ENCODE data around the gene TNRC6B.

The TNRC6B gene

DNA sequence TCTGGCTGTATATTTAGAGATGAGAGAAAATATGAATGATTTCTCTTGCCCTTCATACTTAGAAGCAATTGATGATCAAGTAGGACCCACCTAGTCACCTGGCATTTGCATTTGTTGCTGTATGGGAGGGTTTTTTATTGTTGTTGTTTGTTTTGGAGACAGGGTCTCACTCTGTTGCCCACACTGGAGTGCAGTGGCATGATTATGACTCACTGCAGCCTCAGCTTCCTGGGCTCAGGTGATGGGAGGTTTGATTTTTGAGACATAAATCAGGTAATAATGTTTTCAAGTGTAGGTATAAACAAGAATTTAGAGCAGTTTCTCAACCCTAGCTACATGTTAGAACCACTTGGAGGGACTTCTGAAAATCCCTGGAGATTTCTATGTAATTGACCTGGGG is 63.0 kb downstream of the TNRC6B start:
- peak; percentile 46 for DNase-seq

DNA sequence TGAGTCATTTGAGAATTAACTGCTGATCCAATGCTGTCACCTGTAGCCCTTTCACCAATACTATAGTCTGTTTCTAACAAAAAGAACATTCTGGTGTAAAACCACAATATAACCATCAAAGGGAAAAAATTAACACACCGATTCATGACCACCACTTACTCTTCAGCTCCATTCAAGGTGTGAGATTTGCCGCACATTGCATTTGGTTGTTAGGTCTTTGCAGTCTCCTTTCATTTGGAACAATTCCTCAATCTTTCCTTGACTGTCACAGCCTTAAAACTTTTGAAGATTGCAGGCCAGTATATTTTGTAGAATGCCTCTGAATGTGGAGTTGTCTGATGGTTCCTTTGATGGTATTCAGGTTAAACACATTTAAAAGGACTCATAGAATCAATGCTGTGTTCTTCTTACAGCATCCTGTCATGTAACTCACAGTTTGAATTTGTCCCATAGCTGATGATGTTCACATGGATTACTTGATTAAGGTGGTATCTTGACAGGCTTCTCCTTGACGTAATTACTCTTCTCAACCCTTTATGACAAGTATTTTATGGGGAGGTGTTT is 63.6 kb downstream of the TNRC6B start:
- DNase-seq = peak; percentile 19

DNA sequence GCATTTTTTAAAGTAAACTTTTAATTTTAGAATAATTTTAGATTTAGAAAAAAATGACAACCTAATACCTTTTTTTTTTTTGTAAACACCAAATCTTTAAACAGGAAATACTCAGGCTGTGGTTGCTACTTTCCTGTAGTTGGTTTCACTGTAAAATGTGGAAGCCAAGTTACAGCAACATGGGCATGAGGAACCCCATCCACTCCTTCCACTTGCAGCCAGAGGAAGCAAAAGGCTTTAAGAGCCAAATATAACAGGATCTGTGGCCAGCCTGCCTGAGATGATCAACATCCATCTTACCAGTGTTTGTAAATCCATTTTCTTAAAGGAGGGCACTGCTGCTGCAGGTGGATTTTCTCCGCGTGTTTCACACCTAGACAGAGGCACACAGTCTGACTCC is 66.2 kb downstream of the TNRC6B start:
- peak; percentile 36 for DNase-seq

DNA sequence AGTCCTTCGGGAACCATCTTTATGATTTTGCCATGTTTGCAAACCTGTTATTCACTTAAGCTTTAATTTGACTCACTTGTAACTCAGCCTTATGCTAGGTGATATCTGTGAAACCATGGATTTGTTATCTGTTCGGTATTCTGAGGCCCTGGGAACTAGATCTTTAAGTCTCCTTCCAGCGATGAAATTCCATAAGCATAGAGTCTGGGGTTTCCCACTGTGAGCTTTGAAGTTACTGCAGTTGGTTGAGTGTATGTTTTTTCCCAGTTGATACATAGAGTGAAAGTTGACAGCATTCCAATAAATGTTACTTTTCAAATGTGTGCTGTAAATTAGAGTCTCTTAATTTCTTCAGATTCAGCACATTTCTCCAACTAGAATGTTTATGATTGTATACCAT is 66.9 kb downstream of the TNRC6B start:
- DNase-seq = no peak

DNA sequence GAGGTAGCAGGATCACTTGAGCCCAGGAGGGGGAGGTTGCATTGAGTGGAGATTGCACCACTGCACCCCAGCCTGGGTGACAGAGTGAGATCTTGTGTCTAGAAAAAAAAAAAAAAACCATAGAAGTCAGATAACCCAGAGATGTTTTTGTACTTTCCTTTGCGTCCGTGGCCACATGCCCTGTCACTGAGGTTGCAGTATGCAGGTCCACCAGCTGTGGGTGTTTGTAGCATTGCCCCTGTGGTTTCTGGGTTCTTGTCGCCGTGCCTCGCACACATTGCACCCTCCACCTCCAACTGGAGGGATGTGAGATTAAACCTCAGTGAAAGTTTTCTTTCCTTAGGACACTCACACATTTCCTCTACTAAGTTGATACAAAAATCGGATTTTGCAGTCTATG is 70.3 kb downstream of the TNRC6B start:
- DNase-seq = peak; percentile 71

DNA sequence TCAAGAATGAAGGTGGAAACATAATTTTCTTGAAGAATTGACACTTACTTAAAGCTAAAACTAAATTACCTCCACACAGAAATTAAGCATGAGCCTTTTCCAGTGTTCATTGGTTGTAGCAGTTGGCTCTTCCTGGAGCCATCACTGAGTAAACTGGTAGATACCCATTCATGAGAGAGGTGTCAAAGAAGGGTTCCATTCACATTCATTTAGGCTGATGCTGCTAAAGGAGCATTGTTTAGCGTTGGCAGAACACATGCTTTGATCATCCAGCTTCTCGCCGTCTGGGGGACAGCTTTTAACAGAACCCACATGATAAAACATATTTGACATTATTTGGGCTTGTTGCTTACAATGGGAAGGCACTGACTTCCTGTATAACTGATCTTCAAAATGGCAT is 71.6 kb downstream of the TNRC6B start:
- DNase-seq = no peak

DNA sequence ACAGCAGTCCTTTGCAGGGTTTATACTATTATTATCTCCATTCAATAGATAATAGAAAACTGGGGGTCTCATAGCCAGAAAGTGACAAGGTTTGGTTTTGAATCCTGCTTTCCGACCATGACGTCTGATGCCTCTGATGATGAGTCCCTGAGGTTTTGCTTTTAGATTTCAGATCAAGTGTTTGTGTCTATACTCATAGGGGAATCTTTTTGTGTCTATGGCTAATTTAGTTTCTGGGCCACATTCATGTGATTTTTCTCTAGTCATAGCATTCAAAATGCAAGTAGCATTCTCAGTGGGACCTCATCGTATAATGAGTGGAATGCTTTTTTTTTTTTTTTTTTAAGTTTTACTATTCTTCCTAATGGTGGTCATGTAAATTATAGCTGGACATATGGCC is 72.9 kb downstream of the TNRC6B start:
- DNase-seq = no peak

DNA sequence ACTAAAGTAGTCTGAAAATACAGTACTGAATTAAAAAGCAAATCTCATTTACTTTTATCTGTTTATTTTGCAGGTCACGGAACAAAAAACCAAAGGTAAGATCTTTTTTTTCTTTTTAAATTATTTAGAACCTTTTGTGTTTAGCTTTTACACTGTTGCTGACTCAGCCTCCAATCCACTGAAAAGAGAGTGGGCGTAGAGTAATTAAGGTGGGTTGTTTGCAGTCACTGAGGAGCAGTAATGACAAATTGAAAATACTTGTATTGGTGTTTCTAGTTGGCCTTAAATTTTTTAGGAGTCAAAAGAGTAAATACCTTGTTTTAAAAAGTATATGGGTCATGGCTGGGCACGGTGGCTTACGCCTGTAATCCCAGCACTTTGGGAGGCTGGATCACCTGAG is 73.4 kb downstream of the TNRC6B start:
- DNase-seq = no peak

DNA sequence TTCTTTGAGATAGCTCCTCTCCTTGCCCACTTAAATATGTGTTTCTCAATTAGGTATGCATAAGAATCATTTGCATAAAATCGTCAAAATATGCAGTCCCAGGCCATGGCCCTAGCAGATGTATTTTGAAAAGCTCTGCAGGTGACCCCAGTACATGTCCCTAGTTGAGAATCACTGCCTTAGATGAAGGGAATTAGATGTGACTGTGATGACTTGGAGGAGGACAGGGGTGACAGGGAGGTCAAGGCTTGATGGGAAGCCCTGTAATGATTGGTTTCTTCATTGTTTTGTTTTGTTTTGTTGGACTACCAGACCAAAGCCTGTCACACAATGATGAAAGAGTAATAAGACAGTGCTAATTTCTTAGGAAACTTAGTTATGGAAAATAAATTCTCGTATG is 74.4 kb downstream of the TNRC6B start:
- no peak for DNase-seq

DNA sequence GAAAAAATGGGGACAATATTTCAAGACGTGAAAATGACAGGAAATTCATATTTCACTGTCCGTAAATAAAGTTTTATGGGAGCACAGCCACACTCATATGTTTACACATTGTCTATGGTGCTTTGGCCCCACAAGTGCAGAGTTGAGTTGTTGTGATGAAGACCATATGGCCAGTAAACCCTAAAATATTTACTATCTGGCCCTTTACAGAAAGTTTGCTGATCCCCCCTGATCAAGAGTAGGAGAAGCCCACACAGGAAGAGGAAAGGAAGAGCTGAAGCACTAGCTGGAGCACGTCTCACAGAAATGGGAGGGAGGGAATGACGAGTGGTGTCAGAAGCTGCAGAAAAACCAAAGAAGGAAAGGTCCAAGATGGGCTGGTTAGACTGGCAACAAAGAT is 78.8 kb downstream of the TNRC6B start:
- DNase-seq = no peak

DNA sequence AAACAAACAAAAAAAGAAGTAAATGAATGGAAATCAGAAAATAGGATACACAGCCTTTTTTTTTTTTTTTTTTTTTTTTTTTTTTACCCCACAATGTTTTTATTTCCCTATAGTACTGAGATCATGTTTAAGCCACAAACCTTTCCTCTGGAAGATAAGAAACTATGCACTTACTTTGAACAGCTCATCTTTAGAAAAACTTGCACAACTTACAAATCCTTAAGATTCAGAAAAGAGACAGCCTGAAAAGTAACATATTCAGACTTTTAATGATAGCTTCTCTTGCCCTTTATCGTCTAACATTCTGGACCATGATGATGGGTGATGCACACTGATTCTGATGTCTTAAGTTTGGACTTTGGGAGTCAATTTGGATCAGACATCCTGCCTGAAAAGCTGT is 80.3 kb downstream of the TNRC6B start:
- DNase-seq = no peak

DNA sequence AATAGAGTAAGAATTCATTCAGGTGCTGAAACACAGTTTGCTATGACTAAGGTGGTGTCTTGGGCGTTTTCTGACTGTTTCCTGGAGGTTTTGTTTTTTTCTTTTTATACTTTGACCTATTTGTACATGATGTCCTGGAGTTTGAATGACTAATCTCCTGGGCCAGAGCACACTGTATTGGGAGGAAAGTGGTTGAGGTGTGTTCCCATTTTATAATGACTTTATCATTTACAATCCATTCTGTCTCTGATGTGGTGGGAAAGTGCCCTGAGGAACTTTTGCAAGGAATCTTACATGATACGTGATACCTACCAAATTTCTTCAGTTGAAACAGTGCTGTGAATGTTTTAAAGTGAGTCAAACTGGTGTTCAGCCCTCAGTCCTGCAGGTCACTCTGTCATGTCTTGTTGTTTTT is 80.8 kb downstream of the TNRC6B start:
- peak; percentile 45 for DNase-seq

DNA sequence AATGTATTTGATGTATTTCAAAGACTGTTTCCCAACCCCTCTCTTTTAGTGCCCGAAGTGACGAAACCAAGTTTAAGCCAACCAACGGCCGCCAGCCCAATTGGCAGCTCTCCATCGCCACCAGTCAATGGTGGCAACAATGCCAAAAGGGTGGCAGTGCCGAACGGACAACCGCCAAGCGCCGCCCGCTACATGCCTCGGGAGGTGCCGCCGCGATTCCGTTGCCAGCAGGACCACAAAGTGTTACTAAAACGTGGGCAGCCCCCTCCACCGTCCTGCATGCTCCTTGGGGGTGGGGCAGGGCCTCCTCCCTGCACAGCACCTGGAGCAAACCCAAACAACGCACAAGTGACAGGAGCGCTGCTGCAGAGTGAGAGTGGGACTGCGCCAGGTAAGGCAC is 84.1 kb downstream of the TNRC6B start:
- DNase-seq = no peak

DNA sequence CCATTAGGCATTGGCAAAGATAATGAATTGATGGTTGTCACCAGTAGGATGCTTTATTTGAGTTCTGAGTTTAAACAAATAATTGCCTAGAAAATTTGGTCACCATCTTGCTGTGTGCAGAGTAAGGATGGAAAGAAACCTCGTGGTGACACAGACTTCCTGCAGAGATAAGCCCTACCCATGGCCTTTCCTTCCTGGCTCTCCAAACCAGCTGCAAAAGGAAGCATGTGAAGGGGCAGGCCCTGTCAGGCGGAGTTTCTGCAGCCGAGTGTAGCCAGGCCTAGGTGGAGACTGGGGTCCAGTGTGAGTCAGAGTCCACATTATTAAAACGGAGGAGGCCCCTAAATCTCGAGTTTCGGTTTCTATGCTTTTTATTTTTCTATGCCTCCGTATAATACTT is 85.5 kb downstream of the TNRC6B start:
- DNase-seq = peak; percentile 43

DNA sequence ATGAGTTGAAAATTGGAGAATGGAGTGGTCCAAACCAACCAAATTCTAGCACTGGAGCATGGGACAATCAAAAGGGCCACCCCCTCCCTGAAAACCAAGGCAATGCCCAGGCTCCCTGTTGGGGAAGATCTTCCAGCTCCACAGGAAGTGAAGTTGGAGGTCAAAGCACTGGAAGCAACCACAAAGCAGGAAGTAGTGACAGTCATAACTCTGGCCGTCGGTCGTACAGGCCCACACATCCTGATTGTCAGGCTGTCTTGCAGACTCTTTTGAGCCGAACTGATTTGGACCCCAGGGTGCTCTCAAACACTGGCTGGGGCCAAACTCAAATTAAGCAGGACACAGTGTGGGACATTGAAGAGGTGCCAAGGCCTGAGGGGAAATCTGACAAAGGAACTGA is 88.1 kb downstream of the TNRC6B start:
- no peak for DNase-seq

DNA sequence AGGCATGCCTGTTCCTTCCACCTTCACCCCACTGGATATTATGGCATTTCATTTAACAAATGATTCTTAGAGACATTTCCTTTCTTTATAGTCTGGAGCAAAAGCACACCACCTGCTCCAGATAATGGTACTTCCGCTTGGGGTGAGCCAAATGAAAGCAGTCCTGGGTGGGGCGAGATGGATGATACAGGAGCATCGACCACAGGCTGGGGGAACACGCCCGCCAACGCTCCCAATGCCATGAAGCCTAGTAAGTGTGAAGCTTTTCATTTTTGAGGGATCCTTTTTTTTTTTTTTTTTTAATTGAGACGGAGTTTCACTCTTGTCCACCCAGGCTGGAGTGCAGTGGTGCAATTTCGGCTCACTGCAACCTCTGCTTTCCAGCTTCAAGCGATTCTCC is 92.3 kb downstream of the TNRC6B start:
- no peak for DNase-seq

DNA sequence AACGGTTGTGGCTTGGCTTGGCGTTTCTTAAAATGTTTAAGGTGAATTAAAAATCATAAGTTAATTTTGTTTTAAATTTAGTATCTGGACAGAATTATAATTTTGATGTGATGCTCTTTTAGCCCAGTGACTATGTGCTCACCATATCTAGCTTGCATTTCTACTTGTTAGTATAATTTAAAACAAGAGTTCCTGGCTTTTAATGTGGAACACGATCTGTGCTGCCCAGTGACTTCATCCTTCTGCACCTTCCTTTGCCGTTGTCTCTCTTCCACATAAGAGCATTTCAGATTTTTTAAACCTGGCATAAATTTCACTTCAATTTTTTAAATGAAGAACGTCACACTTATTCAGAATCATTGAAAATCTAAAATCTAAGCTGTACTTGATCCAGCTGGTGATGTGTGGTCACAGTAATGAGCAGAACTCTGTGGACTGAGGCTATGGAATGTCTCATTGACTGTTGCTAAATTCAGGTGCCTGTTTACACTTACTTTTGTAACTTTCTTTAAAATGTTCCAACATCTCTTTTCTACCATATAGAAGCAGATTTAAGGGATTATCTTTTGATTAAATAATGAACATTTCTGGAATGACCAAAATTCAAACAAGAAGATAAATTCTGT is 93.1 kb downstream of the TNRC6B start:
- no peak for DNase-seq

DNA sequence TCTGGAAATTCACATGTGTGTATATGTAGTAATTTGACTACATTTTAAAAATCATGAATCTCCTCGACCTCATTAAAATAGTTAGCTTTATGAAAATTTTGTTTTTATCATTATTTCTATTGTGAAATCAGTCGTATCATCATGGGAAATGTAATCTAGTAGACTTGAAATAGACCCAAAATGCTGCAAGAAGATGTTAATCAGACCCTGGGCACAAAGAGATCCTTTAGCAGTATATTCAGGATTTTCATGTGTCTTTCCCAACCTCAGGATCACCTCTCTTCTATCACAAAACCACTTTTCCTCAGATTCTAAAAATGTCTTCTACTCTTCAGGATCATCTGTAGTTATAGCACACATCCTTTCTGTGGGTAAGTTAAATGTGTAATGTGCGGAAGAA is 93.7 kb downstream of the TNRC6B start:
- DNase-seq = no peak

DNA sequence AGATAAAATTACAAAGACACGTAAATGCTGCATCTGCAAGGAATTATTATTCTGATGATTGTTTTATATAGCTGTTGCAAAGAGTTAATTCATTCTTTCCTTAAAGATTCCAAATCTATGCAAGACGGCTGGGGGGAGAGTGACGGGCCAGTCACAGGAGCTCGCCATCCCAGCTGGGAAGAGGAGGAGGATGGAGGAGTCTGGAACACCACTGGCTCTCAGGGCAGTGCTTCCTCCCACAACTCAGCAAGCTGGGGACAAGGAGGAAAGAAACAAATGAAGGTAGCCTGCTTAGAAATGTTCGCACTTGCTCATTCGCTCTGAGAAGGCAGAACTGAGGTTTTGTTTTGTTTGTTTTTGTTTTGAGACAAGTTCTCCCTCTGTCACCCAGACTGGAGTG is 95.6 kb downstream of the TNRC6B start:
- no peak for DNase-seq

DNA sequence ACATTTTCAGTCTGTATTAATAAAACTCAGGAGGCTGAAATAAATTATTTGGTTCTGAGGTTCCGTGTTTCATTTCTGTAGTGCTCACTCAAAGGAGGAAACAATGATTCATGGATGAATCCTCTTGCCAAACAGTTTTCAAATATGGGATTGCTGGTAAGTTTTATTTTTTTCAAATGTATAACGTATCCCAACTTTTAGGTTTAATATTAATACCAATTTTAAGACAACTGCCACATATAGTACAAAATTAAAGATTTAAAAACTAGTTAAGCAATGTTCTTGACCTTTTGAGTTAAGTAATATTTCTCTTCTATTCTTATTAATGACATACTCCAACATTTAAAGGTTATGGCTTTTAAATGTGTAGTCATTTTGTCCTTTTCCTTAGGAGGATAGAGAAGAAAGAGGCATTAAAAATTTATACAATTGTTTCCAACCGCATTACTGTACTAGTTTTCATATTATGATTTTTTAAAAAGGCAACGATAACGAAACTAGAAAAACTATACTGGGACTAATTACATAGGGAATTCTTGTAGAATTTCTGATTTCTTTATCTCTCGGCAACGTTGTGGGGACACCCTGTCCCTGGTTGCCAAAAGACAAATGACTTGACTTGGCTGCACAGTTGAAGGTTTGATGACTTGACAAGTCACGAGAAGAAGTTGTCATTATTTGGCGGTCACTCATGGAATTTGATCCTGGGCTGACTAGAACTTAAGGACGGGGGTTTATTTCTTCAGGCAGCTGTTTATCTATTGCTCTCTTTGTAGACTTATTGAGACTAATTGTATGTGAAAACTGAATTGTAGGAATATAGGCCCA is 99.5 kb downstream of the TNRC6B start:
- no peak for DNase-seq

DNA sequence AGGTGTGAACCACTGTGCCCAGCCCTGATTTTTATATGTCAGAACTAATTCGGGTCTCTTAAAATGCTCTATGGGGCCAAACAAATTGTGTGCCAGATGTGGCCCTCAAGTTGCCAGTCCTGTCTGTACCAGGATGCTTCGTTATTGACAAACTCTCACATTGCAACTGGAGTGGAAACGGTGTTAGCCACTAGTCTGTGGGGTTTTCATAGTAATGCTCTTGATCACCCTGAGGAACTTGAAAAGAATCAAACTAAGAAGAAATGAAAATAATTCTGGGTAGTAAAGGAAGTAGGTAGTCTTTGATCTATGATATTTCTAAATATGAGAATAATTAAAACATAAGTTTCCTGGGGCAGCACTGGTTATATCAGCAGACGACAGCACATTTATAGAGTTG is 101.3 kb downstream of the TNRC6B start:
- no peak for DNase-seq

DNA sequence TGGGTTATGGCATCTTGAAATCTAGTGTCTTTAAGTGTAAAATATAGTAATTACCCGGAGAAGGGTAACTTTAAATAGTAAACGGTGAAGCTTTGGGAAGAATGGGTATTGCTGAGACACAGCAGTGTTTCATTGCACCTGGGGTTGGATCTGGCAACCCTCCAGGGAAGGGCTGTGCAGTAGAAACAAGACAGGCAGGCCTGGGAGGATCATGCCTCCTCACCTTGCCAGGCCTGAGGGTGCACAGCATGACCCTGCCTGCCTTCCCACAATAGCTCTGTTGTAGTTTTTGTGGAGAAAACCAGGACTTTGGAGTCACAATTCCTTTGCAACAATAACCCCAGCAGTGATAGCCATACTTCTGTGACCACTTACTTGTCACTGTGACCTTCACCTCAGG is 104.0 kb downstream of the TNRC6B start:
- no peak for DNase-seq

DNA sequence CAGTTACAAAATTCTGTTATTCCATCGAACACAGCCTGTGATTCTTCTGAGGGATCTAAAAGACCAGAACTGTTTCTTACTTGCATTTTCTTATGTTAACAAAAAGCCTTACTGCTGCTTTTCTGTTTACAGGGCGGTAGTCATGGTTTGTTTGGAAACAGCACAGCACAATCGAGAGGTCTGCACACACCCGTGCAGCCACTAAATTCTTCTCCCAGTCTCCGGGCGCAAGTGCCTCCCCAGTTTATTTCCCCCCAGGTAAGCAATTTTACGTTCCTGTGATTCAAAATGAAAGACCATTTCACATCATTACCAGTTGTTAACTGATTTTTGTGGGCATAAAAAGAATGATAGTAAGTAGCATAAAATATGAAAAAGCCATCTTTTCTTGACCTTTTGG is 107.8 kb downstream of the TNRC6B start:
- no peak for DNase-seq

DNA sequence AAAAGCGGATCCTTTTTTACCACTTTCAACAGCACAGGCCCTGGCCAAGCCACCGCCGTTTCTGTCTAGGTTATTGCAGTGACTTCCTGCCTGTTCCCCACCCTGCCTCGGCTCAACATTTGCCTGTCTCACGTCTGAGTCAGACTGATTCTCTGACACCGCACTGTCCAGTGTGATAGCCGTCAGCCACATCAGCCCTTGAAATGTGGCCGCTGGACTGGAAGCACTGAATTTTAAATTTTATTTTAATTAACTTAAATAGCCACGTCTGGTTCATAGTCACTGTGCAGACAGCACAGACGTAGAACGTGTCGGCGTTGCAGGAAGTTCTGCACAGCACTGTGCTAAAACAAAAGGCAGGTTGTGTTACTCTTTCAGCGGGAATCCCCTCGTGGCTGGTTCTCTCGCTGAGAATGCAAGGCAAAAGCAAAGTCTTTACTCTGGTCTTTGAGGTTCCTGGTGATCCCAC is 112.3 kb downstream of the TNRC6B start:
- peak; percentile 79 for DNase-seq

Measured in CD4-positive, alpha-beta T cell treated with Interleukin-6 for 4 hours (primary cell).